Psoas muscle (tissue), 8 donors: ENCODE data around the gene FHDC1. TPM values are rescaled to one million over a fixed set of nuclear protein-coding genes. Genes with fewer than 3 reads are reported as not detected.

ENCODE experiments used
- ATAC-seq, 4 donors: fragments of 200-7000 bp; cut with Tn5 transposase; one replicate each; pipeline ENCODE4 v1.9.1; 2020; ENCODE audit warnings: moderate library complexity in 3 of 4, mild to moderate bottlenecking in 2 of 4
- DNase-seq, 2 donors: peaks; one replicate each; pipeline ENCODE4 v3.0.0-alpha.2; 2020
- H3K27ac ChIP-seq: fragments of 200-600 bp; one replicate; pipeline ENCODE4 v1.8.0; 2022
- H3K27me3 ChIP-seq, 3 donors: fragments of 200-600 bp in 1 of 3; one replicate each; pipeline versions ENCODE4 v1.6.1 to v1.8.0; 2013 to 2022; ENCODE audit warnings: low read length in 2 of 3, mild to moderate bottlenecking in 2 of 3, moderate library complexity in 1 of 3; ENCODE audit not compliant: insufficient read depth in 3 of 3
- H3K36me3 ChIP-seq, 2 donors: fragments of 200-600 bp in 1 of 2; one replicate each; pipeline versions ENCODE4 v1.6.1 to v1.8.0; 2013 to 2022; ENCODE audit warnings: low read depth in 1 of 2, mild to moderate bottlenecking in 1 of 2, moderate library complexity in 1 of 2; ENCODE audit not compliant: insufficient read depth in 1 of 2
- H3K4me1 ChIP-seq: fragments of 200-600 bp; one replicate; pipeline ENCODE4 v1.8.0; 2022
- H3K4me3 ChIP-seq: fragments of 200-600 bp; one replicate; pipeline ENCODE4 v1.8.0; 2022; ENCODE audit warnings: mild to moderate bottlenecking
- H3K9me3 ChIP-seq: fragments of 200-600 bp; one replicate; pipeline ENCODE4 v1.8.0; 2022
- CTCF ChIP-seq: fragments of 200-600 bp; IDR thresholded peaks from one replicate; pipeline ENCODE4 v1.8.0; 2022; ENCODE audit warnings: antibody characterized with exemption
- WGBS, 3 donors: extraction: QIAGEN DNeasy Blood & Tissue Kit; methylation state at CpG; one replicate each; pipeline versions ENCODE4 v1.1.6 to v1.1.7; 2013; 5-methylcytosine and 5-hydroxymethylcytosine counted together
- intact Hi-C, 2 donors: fragments of 100-400 bp; cut with DNase I; formaldehyde crosslinking; loops; one replicate each; pipeline versions ENCODE4 v1.11.0 to v1.14.2; 2022
- polyA plus RNA-seq, 3 donors: library from polyadenylated mRNA; stranded (reverse); fragments of 200-250 nt; gene quantifications; one replicate each; pipeline ENCODE4 v1.2.3, GENCODE V29; 2013
- total RNA-seq, 4 donors: library from RNA; stranded (reverse); fragmentation: NEBNext Ultra II Directional in 2 of 4; extraction: Animal tissue kit (Norgen Biotek cat#: 25700) in 2 of 4; gene quantifications; one replicate each; pipeline versions ENCODE4 v1.2.1 to v1.2.4, GENCODE V29; 2021 to 2023
- donor health status: healthy with polysubstance abuse.
- donor health status: DM: no; HTN: no; CAD: no; lungs with moderate emphysema.
- donor health status: Bipolar disorder and iron deficiency.
- donor health status: healthy.
- donor health status: DM: yes; HTN: yes; CAD: no.
- donor health status: DM: no; HTN: no; CAD: no.
- donor health status: DM: no; HTN: no; CAD: no.
- donor health status: DM: yes; HTN: yes; CAD: no.

The FHDC1 gene
- total and polyA plus RNA-seq, 7 donors: 0.27 to 2.8 (median 0.38) TPM

- ATAC-seq: no peak
- peaks cover 4% of the 10 kb centered on the region for H3K4me1 ChIP-seq
- intact Hi-C loops: no loop called here
- H3K27me3 ChIP-seq: no peaks in the 10 kb centered on the region
- H3K9me3 ChIP-seq: peaks cover 7% of the 10 kb centered on the region
- WGBS, 3 donors: 70 to 85% (median 71%) methylated on average over 3 of the region's 3 CpGs
- no peak overlapping the region for H3K4me3 ChIP-seq
- DNase-seq: no peak
- no peaks in the 10 kb centered on the region for H3K36me3 ChIP-seq
- TF ChIP-seq CTCF: no peak
- no peak overlapping the region for H3K27ac ChIP-seq
These were observed 91.7 kb downstream of the FHDC1 start for GRCh38 chr4:153027866-153028265.

GRCh38 chr4:153028535-153028934 lies 92.4 kb downstream of the FHDC1 start:
- no peaks in the 10 kb centered on the region for H3K36me3 ChIP-seq
- ATAC-seq (no peak), DNase-seq (no peak)
- intact Hi-C loops: no loop called here
- no peak overlapping the region for H3K4me3 ChIP-seq
- WGBS, 3 donors: 41 to 54% (median 45%) methylated on average over 1 of the region's 1 CpG
- peaks cover 7% of the 10 kb centered on the region for H3K9me3 ChIP-seq
- no peaks in the 10 kb centered on the region for H3K27me3 ChIP-seq
- no peak for TF ChIP-seq CTCF
- H3K4me1 ChIP-seq: peaks cover 4% of the 10 kb centered on the region
- no peak overlapping the region for H3K27ac ChIP-seq

Other genes with a start within 250 kb of the FHDC1 start
- gene TIGD4, start 156.6 kb upstream of the FHDC1 start, total RNA-seq: under 1 TPM in 3 of 4 donors, not detected in 1; 0.12 to 0.36 (median 0.13) TPM
- gene TIGD4, start 156.6 kb upstream of the FHDC1 start, polyA plus RNA-seq: under 1 TPM; 0.03 to 0.56 (median 0.12) TPM
- 10 to 100 TPM in 3 of 4 donors, 1 to 10 TPM in 1; 8.1 to 15.7 (median 12.4) TPM for gene ARFIP1, start 156.4 kb upstream of the FHDC1 start, total RNA-seq
- 10 to 100 TPM in 2 of 3 donors, 1 to 10 TPM in 1; 6.8 to 12.9 (median 12.2) TPM for gene ARFIP1, start 156.4 kb upstream of the FHDC1 start, polyA plus RNA-seq